Measurements from ENCODE around the gene RNF121.

The RNF121 gene

DNA sequence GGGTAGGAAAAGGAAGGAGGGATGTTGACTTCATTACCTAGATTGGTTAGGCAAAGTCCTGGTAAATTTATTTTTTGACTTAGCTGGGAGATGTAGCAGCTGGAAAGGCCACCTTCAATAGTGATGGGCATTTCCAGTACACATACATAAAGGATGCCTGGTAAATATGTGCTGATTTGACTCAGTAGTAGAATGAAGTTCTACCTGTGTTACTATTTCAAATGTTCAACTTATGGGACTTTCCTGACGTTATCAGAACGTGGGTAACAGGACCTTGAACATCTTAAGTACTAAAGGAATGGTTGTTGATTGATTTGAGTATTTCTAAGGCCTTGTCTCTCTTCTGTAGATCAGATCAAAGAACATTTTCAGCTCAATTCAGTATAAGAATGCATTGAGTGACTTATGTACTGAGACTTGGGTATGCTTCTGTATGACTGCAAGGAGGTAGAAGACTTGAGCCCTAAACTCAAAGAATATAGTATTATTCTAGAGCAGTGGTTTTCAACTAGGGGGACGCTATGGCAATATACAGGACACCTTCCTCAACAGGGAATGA, 27.1 kb downstream of the RNF121 start:
- Mint-ChIP-seq H3K27me3 (no peaks in the 10 kb centered on the region), H3K4me3 (no peak overlapping the region), H3K27ac (no peak overlapping the region), H3K36me3 (peaks cover 4% of the 10 kb centered on the region), H3K4me1 (peaks cover 32% of the 10 kb centered on the region), H3K9me3 (no peaks in the 10 kb centered on the region)

DNA sequence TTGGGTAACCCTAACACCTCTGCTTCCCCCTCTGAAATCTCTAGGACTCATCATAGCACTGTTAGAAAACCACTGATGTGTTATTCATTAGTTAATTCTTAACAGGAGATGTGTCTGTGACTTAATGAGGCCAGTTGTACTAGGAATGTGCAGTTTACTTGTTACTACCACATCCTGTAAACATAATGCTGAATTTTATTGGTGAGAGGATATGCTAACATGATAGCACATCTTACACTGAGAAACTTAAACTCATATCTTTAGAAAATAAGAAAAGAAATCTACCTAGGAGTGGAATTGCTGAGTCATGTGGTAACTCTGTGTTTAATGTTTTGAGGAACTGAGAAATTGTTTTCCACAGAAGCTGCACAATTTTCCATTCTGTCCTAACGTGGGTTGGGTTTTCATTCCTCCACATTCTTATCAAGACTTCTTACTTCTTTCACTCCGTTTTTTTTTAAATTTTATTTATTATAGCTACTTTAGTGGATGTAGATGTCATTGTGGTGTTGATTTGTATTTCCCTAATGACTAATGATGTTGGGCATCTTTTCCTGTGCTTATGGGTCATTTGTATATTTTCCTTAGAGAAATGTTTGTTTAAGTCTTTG, 33.7 kb downstream of the RNF121 start:
- peak overlapping the region; percentile 66 for H3K4me3 Mint-ChIP-seq
- no peaks in the 10 kb centered on the region for H3K27me3 Mint-ChIP-seq
- no peaks in the 10 kb centered on the region for H3K9me3 Mint-ChIP-seq
- H3K36me3 Mint-ChIP-seq, result peaks cover 7% of the 10 kb centered on the region
- H3K27ac Mint-ChIP-seq, result peak overlapping the region; percentile 73
- H3K4me1 Mint-ChIP-seq, result peaks cover 14% of the 10 kb centered on the region

DNA sequence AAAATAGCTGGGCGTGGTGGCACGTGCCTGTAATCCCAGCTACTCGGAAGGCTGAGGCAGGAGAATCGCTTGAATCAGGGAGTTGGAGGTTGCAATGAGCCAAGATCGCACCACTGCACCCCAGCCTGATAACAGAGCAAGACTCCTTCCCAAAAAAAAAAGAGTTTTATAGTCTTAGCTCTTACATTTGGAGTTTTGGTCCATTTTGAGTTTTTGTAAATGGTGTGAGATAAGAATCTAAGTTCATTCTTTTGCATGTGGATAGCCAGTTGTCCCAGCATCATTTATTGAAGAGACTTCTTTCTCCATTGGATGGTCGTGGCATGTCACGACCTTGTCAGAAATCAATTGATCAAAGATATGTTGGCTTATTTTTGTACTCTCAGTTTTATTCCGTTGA, 34.6 kb downstream of the RNF121 start:
- Mint-ChIP-seq H3K27ac (no peak overlapping the region), H3K9me3 (no peaks in the 10 kb centered on the region), H3K27me3 (no peaks in the 10 kb centered on the region), H3K36me3 (peaks cover 10% of the 10 kb centered on the region), H3K4me3 (no peak overlapping the region), H3K4me1 (peaks cover 12% of the 10 kb centered on the region)

DNA sequence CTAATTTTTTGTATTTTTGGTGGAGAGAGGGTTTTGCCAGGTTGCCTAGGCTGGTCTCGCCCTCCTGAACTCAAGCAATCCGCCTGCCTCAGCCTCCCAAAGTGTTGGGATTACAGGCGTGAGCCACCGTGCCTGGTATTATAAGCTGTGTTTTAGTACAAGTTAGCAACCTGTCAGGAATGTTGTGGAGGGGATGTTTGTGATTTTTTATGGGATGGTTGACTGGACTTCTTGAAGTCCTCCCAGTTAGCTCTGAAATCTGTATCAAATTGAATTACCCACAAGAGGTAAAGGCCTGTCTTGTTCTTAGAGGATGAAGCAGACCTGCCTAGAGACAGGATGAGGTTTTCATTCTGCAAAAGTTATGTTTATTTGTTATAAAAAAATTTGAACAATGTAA, 35.8 kb downstream of the RNF121 start:
- no peaks in the 10 kb centered on the region for H3K27me3 Mint-ChIP-seq
- H3K9me3 Mint-ChIP-seq, result no peaks in the 10 kb centered on the region
- peaks cover 12% of the 10 kb centered on the region for H3K4me1 Mint-ChIP-seq
- H3K36me3 Mint-ChIP-seq, result peaks cover 10% of the 10 kb centered on the region
- H3K27ac Mint-ChIP-seq, result no peak overlapping the region
- H3K4me3 Mint-ChIP-seq, result no peak overlapping the region

GRCh38 chr11:71971680-71972079, 42.8 kb downstream of the RNF121 start:
- peaks cover 7% of the 10 kb centered on the region for H3K36me3 Mint-ChIP-seq
- no peaks in the 10 kb centered on the region for H3K9me3 Mint-ChIP-seq

DNA sequence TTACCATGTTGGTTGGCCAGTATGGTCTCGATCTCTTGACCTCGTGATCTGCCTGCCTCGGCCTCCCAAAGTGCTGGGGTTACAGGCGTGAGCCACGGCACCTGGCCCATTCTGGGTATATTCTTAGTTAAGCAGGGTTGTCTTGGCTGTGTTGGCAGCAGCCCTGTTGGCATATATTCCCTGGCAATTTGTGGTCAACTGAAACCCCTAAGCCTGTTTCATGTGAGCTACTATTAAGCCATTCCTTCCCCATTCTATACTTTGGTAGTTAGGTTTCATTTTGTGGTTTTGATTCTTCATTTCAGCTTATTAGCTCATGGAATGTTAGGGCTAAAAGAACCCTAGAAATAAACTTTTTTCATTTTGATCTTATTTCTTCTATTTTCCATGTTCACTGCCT, 47.7 kb downstream of the RNF121 start:
- no peaks in the 10 kb centered on the region for H3K9me3 Mint-ChIP-seq
- no peak overlapping the region for H3K4me3 Mint-ChIP-seq
- no peaks in the 10 kb centered on the region for H3K4me1 Mint-ChIP-seq
- H3K27me3 Mint-ChIP-seq, result no peaks in the 10 kb centered on the region
- no peak overlapping the region for H3K27ac Mint-ChIP-seq
- peaks cover 8% of the 10 kb centered on the region for H3K36me3 Mint-ChIP-seq

More at GRCh38 chr11:71971680-71972079, 42.8 kb downstream of the RNF121 start:
- H3K4me3 Mint-ChIP-seq, result no peak overlapping the region
- H3K27me3 Mint-ChIP-seq, result no peaks in the 10 kb centered on the region
- no peaks in the 10 kb centered on the region for H3K4me1 Mint-ChIP-seq
- H3K27ac Mint-ChIP-seq, result no peak overlapping the region

GRCh38 chr11:71977090-71977489, 48.2 kb downstream of the RNF121 start:
- Mint-ChIP-seq H3K4me3 (no peak overlapping the region), H3K36me3 (peaks cover 8% of the 10 kb centered on the region), H3K4me1 (no peaks in the 10 kb centered on the region), H3K9me3 (no peaks in the 10 kb centered on the region), H3K27me3 (no peaks in the 10 kb centered on the region), H3K27ac (no peak overlapping the region)

GRCh38 chr11:71977743-71978418, 49.0 kb downstream of the RNF121 start:
- no peaks in the 10 kb centered on the region for H3K9me3 Mint-ChIP-seq
- H3K4me3 Mint-ChIP-seq, result no peak overlapping the region
- peaks cover 11% of the 10 kb centered on the region for H3K36me3 Mint-ChIP-seq
- H3K27me3 Mint-ChIP-seq, result no peaks in the 10 kb centered on the region
- H3K4me1 Mint-ChIP-seq, result no peaks in the 10 kb centered on the region
- no peak overlapping the region for H3K27ac Mint-ChIP-seq

GRCh38 chr11:71979094-71979493, 50.2 kb downstream of the RNF121 start:
- peaks cover 11% of the 10 kb centered on the region for H3K36me3 Mint-ChIP-seq
- no peaks in the 10 kb centered on the region for H3K9me3 Mint-ChIP-seq
- H3K27me3 Mint-ChIP-seq, result no peaks in the 10 kb centered on the region
- no peak overlapping the region for H3K4me3 Mint-ChIP-seq
- no peaks in the 10 kb centered on the region for H3K4me1 Mint-ChIP-seq
- no peak overlapping the region for H3K27ac Mint-ChIP-seq

GRCh38 chr11:71979602-71980001, 50.8 kb downstream of the RNF121 start:
- no peaks in the 10 kb centered on the region for H3K4me1 Mint-ChIP-seq
- H3K27ac Mint-ChIP-seq, result no peak overlapping the region

GRCh38 chr11:71986131-71986530, 57.3 kb downstream of the RNF121 start:
- Mint-ChIP-seq H3K27ac (peak overlapping the region; percentile 36), H3K4me1 (no peaks in the 10 kb centered on the region), H3K4me3 (no peak overlapping the region), H3K9me3 (no peaks in the 10 kb centered on the region), H3K36me3 (peaks cover 11% of the 10 kb centered on the region), H3K27me3 (no peaks in the 10 kb centered on the region)

More at GRCh38 chr11:71979602-71980001, 50.8 kb downstream of the RNF121 start:
- Mint-ChIP-seq H3K27me3 (no peaks in the 10 kb centered on the region), H3K36me3 (peaks cover 10% of the 10 kb centered on the region), H3K9me3 (no peaks in the 10 kb centered on the region), H3K4me3 (no peak overlapping the region)

- Mint-ChIP-seq H3K27me3 (no peaks in the 10 kb centered on the region), H3K4me3 (no peak overlapping the region), H3K36me3 (peaks cover 10% of the 10 kb centered on the region), H3K4me1 (no peaks in the 10 kb centered on the region), H3K27ac (no peak overlapping the region), H3K9me3 (no peaks in the 10 kb centered on the region)
These were observed 58.7 kb downstream of the RNF121 start for GRCh38 chr11:71987521-71987920.

DNA sequence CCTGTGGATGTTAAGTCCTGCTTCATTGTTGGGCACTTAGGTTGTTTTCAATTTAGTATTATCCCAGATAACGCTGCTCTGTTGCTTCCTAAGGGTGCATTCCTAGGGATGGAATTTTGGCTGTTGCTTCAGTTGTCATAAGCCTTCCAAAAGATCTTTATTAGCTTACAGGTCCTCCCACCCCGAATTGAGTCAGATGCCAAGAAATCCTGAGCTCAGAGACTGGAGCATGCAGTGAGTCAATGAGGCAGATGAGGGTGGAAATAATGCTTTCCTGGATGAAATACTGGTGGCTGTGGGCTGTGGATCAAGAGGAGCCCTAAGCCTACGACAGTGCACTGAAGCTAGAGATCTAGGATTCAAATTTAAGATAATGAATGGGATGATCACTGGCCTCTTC, 59.2 kb downstream of the RNF121 start:
- no peak overlapping the region for H3K4me3 Mint-ChIP-seq
- H3K4me1 Mint-ChIP-seq, result no peaks in the 10 kb centered on the region
- no peaks in the 10 kb centered on the region for H3K9me3 Mint-ChIP-seq
- H3K36me3 Mint-ChIP-seq, result peaks cover 10% of the 10 kb centered on the region
- no peaks in the 10 kb centered on the region for H3K27me3 Mint-ChIP-seq
- no peak overlapping the region for H3K27ac Mint-ChIP-seq

DNA sequence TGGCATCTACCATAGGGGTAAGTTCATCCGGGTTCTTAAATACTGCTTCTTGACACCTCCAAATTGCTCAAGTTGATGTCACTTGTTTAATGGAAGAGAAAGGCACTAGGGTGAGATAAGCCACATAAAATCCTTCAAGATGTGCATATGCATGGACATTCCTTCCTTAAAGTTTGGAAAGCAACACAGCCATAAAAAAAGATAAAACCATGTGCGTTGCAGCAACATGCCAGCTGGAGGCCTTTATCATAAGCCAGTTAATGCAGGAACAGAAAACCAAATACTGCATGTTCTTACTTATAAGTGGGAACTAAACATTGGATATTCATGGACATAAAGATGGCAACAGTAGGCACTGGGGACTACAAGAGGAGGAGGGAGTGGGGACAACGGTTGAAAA, 61.9 kb downstream of the RNF121 start:
- peaks cover 11% of the 10 kb centered on the region for H3K36me3 Mint-ChIP-seq
- H3K9me3 Mint-ChIP-seq, result no peaks in the 10 kb centered on the region
- no peak overlapping the region for H3K4me3 Mint-ChIP-seq
- no peaks in the 10 kb centered on the region for H3K4me1 Mint-ChIP-seq
- H3K27me3 Mint-ChIP-seq, result no peaks in the 10 kb centered on the region
- no peak overlapping the region for H3K27ac Mint-ChIP-seq

GRCh38 chr11:71991494-71991893, 62.6 kb downstream of the RNF121 start:
- Mint-ChIP-seq H3K27ac (no peak overlapping the region), H3K9me3 (no peaks in the 10 kb centered on the region), H3K36me3 (peaks cover 6% of the 10 kb centered on the region), H3K27me3 (no peaks in the 10 kb centered on the region), H3K4me1 (no peaks in the 10 kb centered on the region), H3K4me3 (no peak overlapping the region)

GRCh38 chr11:71992136-71992730, 63.4 kb downstream of the RNF121 start:
- no peak overlapping the region for H3K4me3 Mint-ChIP-seq
- H3K27ac Mint-ChIP-seq, result no peak overlapping the region
- no peaks in the 10 kb centered on the region for H3K27me3 Mint-ChIP-seq
- H3K9me3 Mint-ChIP-seq, result no peaks in the 10 kb centered on the region
- H3K36me3 Mint-ChIP-seq, result peaks cover 4% of the 10 kb centered on the region
- H3K4me1 Mint-ChIP-seq, result no peaks in the 10 kb centered on the region
